Hematopoietic multipotent progenitor cell treated with erythropoietin and hydrocortisone succinate and interleukin-3 and kit ligand, for 15 days (in vitro differentiated cells): ENCODE results near the gene HYAL1.
"Not testable (repeated sequence)": the region's sequence is repeated elsewhere in the genome, so short reads cannot be mapped to it uniquely, and the experiment has no call there.

ENCODE experiments used
- DNase-seq: peaks from one replicate; pipeline ENCODE4 v3.0.0-alpha.2; 2015; ENCODE audit warnings: low spot score

HYAL1 gene

GRCh38 chr3:50318615-50319014 lies 15.2 kb upstream of the HYAL1 start:
- DNase-seq = no peak

- DNase-seq = no peak
Measured at GRCh38 chr3:50318163-50318562, 14.8 kb upstream of the HYAL1 start.

- no peak for DNase-seq
Measured at GRCh38 chr3:50317300-50317699, 13.9 kb upstream of the HYAL1 start.

GRCh38 chr3:50316657-50317242 lies 13.4 kb upstream of the HYAL1 start:
- no peak for DNase-seq

GRCh38 chr3:50314816-50315215 lies 11.4 kb upstream of the HYAL1 start:
- no peak for DNase-seq

- DNase-seq = no peak
Measured at GRCh38 chr3:50314342-50314741, 11.0 kb upstream of the HYAL1 start.

- DNase-seq = not testable (repeated sequence)
Measured at GRCh38 chr3:50312041-50312440, 8.7 kb upstream of the HYAL1 start.

GRCh38 chr3:50304601-50305000 lies 1.2 kb upstream of the HYAL1 start:
- no peak for DNase-seq

- DNase-seq = no peak
Measured at GRCh38 chr3:50302095-50303012, 1.0 kb downstream of the HYAL1 start.

GRCh38 chr3:50300681-50301254 lies 2.6 kb downstream of the HYAL1 start:
- DNase-seq = no peak

- DNase-seq = peak; percentile 58
Measured at GRCh38 chr3:50299929-50300680, 3.3 kb downstream of the HYAL1 start.

GRCh38 chr3:50299638-50299928 lies 3.8 kb downstream of the HYAL1 start:
- DNase-seq = no peak

GRCh38 chr3:50298836-50299637 lies 4.3 kb downstream of the HYAL1 start, which contains the start of the genes HYAL3 and NAA80:
Gene HYAL3, minus strand, starts transcription at chr3:50299405. Its CDS starts 3,803 bp downstream, at chr3:50295602.
Gene NAA80, minus strand, starts transcription at chr3:50299405. Its CDS starts 1,942 bp downstream, at chr3:50297463.
- peak; percentile 100 for DNase-seq

- peak; percentile 39 for DNase-seq
Measured at GRCh38 chr3:50297896-50298725, 5.3 kb downstream of the HYAL1 start.

- peak; percentile 53 for DNase-seq
Measured at GRCh38 chr3:50297384-50297775, 6.0 kb downstream of the HYAL1 start.

GRCh38 chr3:50296721-50297383 lies 6.5 kb downstream of the HYAL1 start:
- no peak for DNase-seq

- no peak for DNase-seq
Measured at GRCh38 chr3:50295553-50296431, 7.6 kb downstream of the HYAL1 start.

GRCh38 chr3:50294492-50295403 lies 8.6 kb downstream of the HYAL1 start:
- DNase-seq = no peak
